ENCODE results near the gene XXYLT1. TPM values are rescaled to one million over a fixed set of nuclear protein-coding genes. Genes with fewer than 3 reads are reported as not detected.

XXYLT1 gene
- total and polyA plus RNA-seq, 2 of the 8 experiments (the other 6 are each of a cell fraction or from before 2014, with no cell fraction given): 18.9 to 23.8 TPM

DNA sequence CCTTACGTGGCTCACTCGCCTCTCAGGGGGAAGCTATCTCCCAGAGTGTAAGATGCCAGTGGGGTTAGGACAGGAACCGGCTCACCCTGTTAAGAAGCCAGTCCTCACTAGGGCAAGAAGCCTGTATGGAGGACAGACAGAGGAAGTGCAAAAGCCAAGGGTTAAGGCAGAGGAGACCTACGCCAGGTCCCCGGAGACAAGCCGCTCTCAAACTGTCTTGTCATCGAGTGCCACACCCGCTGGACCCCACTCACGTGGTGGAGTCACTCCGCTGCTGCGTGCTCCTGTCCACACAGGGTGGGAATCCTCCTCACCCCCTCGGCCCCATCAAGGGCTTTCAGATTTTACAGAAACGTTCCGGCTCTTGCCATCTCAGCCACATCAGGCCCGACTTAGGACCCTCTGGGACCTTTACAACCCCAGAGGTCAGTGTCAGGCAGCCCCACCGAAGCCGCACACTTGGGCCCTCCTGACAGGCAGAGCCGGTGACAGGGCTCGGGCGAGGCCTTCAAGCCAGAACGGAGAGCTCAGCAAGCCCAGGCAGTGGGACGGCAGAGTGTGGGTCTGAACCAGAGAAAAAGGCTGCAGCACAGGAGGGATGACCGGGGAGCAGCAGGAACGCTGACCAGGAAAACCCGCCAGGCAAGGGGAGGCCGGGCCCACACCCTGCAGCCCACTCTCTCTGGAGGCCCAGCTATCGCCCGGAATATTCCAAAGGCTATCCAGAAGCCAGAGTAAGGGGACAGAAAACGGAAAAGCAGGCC, 61.7 kb downstream of the XXYLT1 start:
- Histone ChIP-seq H3K27ac (ENCODE audit: low read depth, low read length) (no peak overlapping the region; the same call in 1 of the 2 replicates), H3K56ac (replicated peaks; ENCODE audit: insufficient read length, low read depth, low read length) (no peak overlapping the region), H2BK5ac (ENCODE audit: low read depth, low read length) (peak overlapping the region; percentile 15), H3K27me3 (replicated peaks in 1 of 4; ENCODE audit: control insufficient read depth in 3 of 4, extremely low read depth in 1 of 4, insufficient read depth in 3 of 4, low read length in 3 of 4) (no peaks in the 10 kb centered on the region), H3K18ac (ENCODE audit: extremely low read depth, low read length) (no peak overlapping the region; the same call in 1 of the 2 replicates), H4K8ac (ENCODE audit: extremely low read depth, insufficient read depth, low read length) (peak overlapping the region; percentile 87), H2BK120ac (replicated peaks; ENCODE audit: low read depth, low read length) (no peak overlapping the region), H3K9ac (replicated peaks in 1 of 4; ENCODE audit: extremely low read depth in 1 of 4, low read depth in 3 of 4, low read length in 3 of 4) (no peak overlapping the region), H3K36me3 (ENCODE audit: control insufficient read depth in 2 of 4, insufficient read depth in 4 of 4, low read length in 3 of 4) (no peaks in the 10 kb centered on the region), H2BK20ac (ENCODE audit: low read length) (no peak overlapping the region), H3K79me2 (ENCODE audit: control insufficient read depth in 1 of 2, insufficient read depth in 2 of 2, low read length in 2 of 2) (peaks cover 0 to 77% of the 10 kb centered on the region in 2 experiments; a peak in 3 of 4 replicates), H2AFZ (ENCODE audit: low read length) (no peak overlapping the region), H3K4me1 (replicated peaks in 1 of 4; ENCODE audit: control insufficient read depth in 3 of 4, insufficient read depth in 4 of 4, low read length in 3 of 4) (peaks cover 0 to 23% (median 12%) of the 10 kb centered on the region in 4 experiments; a peak in 6 of 7 replicates), H2BK15ac (ENCODE audit: low read length) (0 out of 2 replicates have a peak overlapping the region, but pooled peaks have one; percentile 46), H3K4ac (replicated peaks; ENCODE audit: insufficient read length, low read depth, low read length) (no peak overlapping the region), H3K4me3 (ENCODE audit: extremely low read depth in 1 of 4, insufficient read depth in 2 of 4, low read depth in 3 of 4, low read length in 4 of 4) (no peak overlapping the region), H3K23me2 (ENCODE audit: low read depth, low read length) (no peaks in the 10 kb centered on the region), H3K4me2 (ENCODE audit: insufficient read depth in 1 of 2, low read depth in 2 of 2, low read length in 2 of 2) (no peak overlapping the region), H3K9me3 (ENCODE audit: insufficient read depth in 2 of 2, low read depth in 1 of 2, low read length in 1 of 2) (no peaks in the 10 kb centered on the region), H3K14ac (ENCODE audit: insufficient read length) (no peak overlapping the region), H2AK5ac (ENCODE audit: low read depth, low read length) (peak overlapping the region; percentile 75; the same call in 1 of the 2 replicates), H4K20me1 (replicated peaks in 1 of 2; ENCODE audit: control insufficient read depth in 1 of 2, insufficient read depth in 2 of 2, low read length in 2 of 2) (peaks cover 0 to 9% of the 10 kb centered on the region in 2 experiments), H4K5ac (ENCODE audit: insufficient read length, low read depth, low read length) (no peak overlapping the region), H3K23ac (ENCODE audit: insufficient read length) (no peak overlapping the region), H4K91ac (replicated peaks; ENCODE audit: insufficient read length, low read length) (peak overlapping the region; percentile 72), H2BK12ac (ENCODE audit: low read depth, low read length) (no peak overlapping the region), H3K79me1 (ENCODE audit: low read depth, low read length) (peaks cover 13% of the 10 kb centered on the region)
- DNase-seq (ENCODE audit: low read depth in 1 of 2, low spot score in 2 of 2) (peak in 1 of 2 experiments; percentile 48), FAIRE-seq (no peak)
- ChIA-PET POLR2A (ENCODE audit: partially characterized antibody) (interaction anchor here (1.7 to 2.5 kb wide), 2 partner anchors 11 to 13 kb away, joined by 3 to 9 read pairs; no protein-coding TSS in a partner anchor), CTCF (ENCODE audit: partially characterized antibody) (interaction anchor here (1.1 to 2.0 kb wide), 8 partner anchors 12 to 204 kb away, joined by 3 to 6 read pairs (median 4); no protein-coding TSS in a partner anchor)
- TF ChIP-seq CHD2 (IDR thresholded peaks at IDR 0.05; ENCODE audit: low read length) (no peak), SUZ12 (IDR thresholded peaks at IDR 0.05; ENCODE audit: low read length) (no peak), FOSL1 (IDR thresholded peaks at IDR 0.05; ENCODE audit: insufficient read depth, low read depth, low read length) (no peak), KDM5A (IDR thresholded peaks at IDR 0.05; ENCODE audit: low read length) (no peak), RXRA (IDR thresholded peaks at IDR 0.05; ENCODE audit: insufficient read depth, low read depth, low read length) (no peak)
- 92% methylated on average over 24 of the region's 29 CpGs; no CpG with 5 or more reads in 1 of the 2 experiments for WGBS, 2 experiments (ENCODE audit: extremely low coverage in 1 of 2, insufficient coverage in 1 of 2, insufficient read length in 1 of 2, insufficient replicate concordance in 2 of 2, low coverage in 1 of 2, low lambda C conversion rate in 2 of 2, missing lambda C conversion rate in 1 of 2)
